ENCODE data around the gene CYTH1.

The CYTH1 gene

DNA sequence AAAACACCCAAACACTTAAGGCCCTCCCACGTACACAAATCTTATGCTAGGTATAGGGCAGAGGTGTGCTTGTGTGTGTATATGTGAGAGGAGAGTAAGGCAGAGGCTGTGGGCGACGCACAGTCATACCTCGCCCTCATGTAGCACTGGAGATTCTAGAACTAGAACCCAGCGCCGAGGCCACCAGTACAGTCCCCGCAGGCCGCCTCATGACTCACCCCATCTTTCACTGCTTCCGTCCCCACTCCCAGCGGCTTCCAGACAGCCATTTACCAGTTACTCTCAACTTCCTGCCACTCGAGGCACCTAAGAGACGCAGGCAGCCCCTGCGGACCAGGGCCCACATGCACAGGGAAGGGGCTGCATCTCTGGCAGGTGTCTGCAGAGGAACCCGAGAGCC is 23.2 kb upstream of the CYTH1 start:
- DNase-seq (ENCODE audit: low read depth in 3 of 3) = peak; percentile 36 to 61 (median 39)

- DNase-seq (ENCODE audit: low read depth in 3 of 3) = no peak
Measured at GRCh38 chr17:78804777-78805176, 22.7 kb upstream of the CYTH1 start.

DNA sequence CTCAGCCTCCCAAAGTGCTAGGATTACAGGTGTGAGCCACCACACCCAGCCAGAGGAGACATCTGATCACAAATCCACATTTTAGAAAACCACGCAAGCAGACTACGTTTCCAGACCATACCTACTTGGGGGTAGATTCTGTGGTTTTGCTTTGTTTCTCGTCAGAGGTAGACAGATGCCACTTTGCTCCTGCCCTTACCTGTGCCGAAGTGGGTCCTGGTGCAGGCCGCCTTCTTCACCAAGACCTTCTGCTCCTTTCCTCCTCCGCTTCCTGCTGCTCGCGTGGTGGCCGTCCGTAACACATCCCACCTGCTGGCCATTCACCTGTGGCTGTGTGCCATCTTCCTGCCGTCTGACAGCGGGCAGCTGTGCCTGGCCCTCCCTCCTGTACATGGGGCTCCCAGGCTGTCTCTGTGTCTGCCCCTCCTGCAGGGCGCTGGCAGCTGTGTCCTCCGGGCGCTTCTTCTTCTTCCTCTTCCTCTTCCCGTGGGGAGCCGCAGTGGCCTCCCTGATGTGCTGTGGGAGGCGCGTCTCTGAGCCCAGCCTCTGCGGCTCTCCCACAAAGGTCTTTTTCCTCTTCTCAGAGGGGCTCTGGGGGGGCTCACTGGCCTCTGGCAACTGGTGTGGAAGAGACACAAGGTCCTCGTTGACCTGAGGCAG is 21.2 kb upstream of the CYTH1 start:
- no peak for DNase-seq (ENCODE audit: low read depth in 3 of 3)

DNA sequence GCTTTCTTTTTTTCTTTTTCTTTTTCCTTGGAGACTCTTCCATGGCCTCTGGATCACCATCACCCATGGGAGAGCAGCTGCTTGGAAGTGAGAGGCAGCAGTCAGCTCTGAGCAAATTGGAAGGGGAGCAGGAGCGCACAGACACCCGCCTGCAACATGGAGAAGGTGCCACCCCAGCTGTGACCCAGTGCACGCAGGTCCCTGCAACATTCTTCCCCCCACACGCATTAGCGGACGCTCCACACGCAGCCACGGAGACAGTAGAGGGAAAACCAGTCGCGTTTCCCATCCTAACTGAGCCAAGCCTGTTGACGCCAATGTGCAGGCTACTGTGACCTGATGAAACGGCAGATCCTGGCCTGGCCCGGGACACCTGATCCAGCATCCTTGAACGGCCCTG is 20.4 kb upstream of the CYTH1 start:
- no peak for DNase-seq (ENCODE audit: low read depth in 3 of 3)

- no peak for DNase-seq (ENCODE audit: low read depth in 3 of 3)
Measured at GRCh38 chr17:78802008-78802407, 19.9 kb upstream of the CYTH1 start.

- DNase-seq (ENCODE audit: low read depth in 3 of 3) = no peak
Measured at GRCh38 chr17:78800132-78800931, 18.3 kb upstream of the CYTH1 start.

- DNase-seq (ENCODE audit: low read depth in 3 of 3) = no peak
Measured at GRCh38 chr17:78798695-78799559, 16.9 kb upstream of the CYTH1 start.

GRCh38 chr17:78797691-78798585 is 15.9 kb upstream of the CYTH1 start:
- no peak for DNase-seq (ENCODE audit: low read depth in 3 of 3)

GRCh38 chr17:78797213-78797612 is 15.1 kb upstream of the CYTH1 start:
- no peak for DNase-seq (ENCODE audit: low read depth in 3 of 3)

- DNase-seq (ENCODE audit: low read depth in 3 of 3) = no peak
Measured at GRCh38 chr17:78796517-78796900, 14.4 kb upstream of the CYTH1 start.

DNA sequence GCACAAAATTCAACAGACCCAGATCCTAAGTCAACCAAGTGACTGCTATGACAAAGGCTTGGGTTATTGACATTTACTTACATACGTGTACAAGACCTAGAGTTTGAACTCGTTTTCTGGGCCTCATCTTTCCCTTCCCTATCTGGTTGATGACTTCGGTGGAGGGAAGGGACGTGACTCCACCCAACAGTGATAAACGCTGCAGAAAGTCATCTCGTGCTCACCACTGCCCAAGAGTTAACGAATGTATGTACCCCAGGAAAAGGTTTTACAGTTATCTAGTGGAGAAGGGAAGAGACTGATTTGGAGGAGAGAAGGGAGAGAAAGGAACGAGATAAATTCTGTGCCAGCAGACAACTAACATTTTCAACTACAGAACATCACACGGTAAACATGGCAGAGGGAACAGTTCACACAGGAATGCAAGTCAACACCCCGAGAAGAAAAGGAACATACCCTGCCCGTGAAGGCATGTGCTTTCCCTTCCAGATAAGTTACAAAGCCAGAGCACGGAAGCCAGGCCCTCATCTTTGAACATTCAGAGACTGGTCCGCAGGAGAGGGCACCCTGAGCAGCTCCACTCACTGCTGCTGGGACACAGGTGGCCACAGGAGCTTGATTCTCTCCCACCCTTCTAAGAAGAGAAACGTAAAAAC is 13.9 kb upstream of the CYTH1 start:
- no peak for DNase-seq (ENCODE audit: low read depth in 3 of 3)

GRCh38 chr17:78794864-78795640 is 13.0 kb upstream of the CYTH1 start:
- no peak for DNase-seq (ENCODE audit: low read depth in 3 of 3)

- DNase-seq (ENCODE audit: low read depth in 3 of 3) = no peak
Measured at GRCh38 chr17:78794399-78794798, 12.3 kb upstream of the CYTH1 start.

DNA sequence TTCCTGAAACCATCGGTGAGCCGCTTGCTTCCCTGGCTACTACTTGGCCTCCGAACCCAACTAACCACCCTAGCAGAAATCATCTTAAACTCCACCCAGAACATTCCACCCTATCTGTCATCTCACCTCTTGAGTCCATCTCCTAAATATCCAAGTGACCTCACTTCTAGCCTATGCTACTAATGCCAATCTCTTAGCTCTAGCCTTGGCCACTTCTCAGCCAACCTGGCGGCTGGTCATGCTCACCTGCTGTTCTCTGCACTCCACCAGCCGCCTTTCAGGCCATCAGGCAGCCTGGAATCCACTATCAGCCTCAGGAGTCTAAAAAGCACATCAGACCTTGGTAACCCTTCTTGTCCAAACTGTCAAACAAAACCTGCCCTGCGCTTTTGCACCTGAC is 11.9 kb upstream of the CYTH1 start:
- no peak for DNase-seq (ENCODE audit: low read depth in 3 of 3)

GRCh38 chr17:78793415-78793814 is 11.3 kb upstream of the CYTH1 start:
- DNase-seq (ENCODE audit: low read depth in 3 of 3) = no peak

DNA sequence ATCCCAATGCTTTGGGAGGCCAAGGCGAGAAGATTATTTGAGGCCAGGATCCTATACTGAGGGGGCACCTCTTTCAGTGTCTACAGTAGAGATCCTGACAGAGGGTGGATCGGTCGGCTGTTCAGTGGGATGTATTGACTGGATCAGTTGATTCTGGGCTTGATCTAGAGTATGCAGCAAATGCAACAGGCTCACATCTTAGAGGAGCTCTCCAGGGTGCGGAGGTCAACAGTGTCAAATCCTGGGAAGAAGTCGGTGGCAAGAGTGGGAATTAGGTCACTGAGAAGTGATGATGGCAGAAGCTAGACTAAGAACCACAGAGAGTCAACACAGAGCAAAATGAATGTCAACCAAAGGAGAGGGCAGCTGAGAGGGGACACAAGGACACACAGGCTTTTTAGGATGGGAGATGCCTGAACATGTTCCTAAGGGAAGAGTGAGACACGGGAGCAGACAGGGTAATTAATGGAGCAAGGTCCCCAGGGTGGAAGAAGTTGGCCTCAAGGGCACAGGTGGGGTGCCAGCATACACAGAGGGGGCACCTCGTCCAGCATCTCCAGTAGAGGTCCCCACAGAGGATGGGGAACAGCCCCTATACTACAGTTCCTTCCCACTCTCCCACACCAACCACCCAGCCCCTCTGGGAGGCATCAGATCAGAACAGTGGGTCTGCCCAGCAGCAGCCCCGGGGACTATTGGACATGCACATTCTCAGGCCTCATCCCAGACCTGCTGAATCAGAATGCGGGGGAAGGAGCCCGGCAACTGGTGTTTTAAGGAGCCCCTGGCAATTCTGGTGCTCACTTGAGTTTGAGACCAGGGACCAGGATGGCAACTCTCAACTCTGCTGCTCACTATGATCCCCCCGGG is 10.0 kb upstream of the CYTH1 start:
- DNase-seq (ENCODE audit: low read depth in 3 of 3) = no peak

DNA sequence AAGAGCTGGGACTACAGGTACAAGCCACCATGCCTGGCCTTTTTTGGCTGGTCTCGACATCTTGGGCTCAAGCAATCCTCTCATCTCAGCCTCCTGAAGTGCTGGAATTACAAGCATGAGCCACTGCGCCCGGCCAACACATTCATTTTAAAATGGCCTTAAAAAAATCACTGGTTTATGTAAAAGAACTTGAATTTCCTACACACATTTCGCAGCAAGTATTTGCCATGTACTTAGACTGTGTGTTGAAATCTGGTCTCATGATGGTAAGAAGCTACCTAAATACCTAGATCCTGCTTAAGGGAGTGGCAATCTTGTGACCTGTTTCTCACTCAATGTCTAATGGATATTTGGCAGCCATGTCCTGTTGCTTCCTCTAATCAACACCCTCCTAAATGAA is 8.5 kb upstream of the CYTH1 start:
- DNase-seq (ENCODE audit: low read depth in 3 of 3) = no peak

GRCh38 chr17:78789663-78790181 is 7.6 kb upstream of the CYTH1 start:
- DNase-seq (ENCODE audit: low read depth in 3 of 3) = no peak

- no peak for DNase-seq (ENCODE audit: low read depth in 3 of 3)
Measured at GRCh38 chr17:78789149-78789662, 7.1 kb upstream of the CYTH1 start.

Measured in stimulated activated CD4-positive, alpha-beta T cell treated with anti-CD3 and anti-CD28 coated beads, TNF-alpha, amount 100 ng/mL, for 4 hours (primary cell).